K562 (cell line): ENCODE results near the gene TULP4. TPM values are rescaled to one million over a fixed set of nuclear protein-coding genes. Genes with fewer than 3 reads are reported as not detected.

ENCODE experiments used
- AFF4 ChIP-seq: sonication (generic); formaldehyde crosslinking; IDR thresholded peaks from 2 replicates; pipeline ENCODE4 v1.8.0; 2023; ENCODE audit warnings: mild to moderate bottlenecking, missing genetic modification reagents
- E2F3 ChIP-seq: fragments of 250-450 bp; sonication (Bioruptor Pico); IDR thresholded peaks from 2 replicates; pipeline ENCODE4 v1.4.0; 2020; ENCODE audit warnings: mild to moderate bottlenecking
- FOXA3 ChIP-seq, 2 experiments: fragments of 450-650 bp in 1 of 2; sonication (generic) in 1 of 2; formaldehyde crosslinking; IDR thresholded peaks in 1 of 2; conservative IDR thresholded peaks in 1 of 2; 2 replicates each; pipeline versions ENCODE4 v1.4.0 to v1.8.0; 2020 to 2022; ENCODE audit warnings: mild to moderate bottlenecking in 2 of 2, missing genetic modification reagents in 1 of 2
- GABPB1 ChIP-seq: sonication (generic); formaldehyde crosslinking; IDR thresholded peaks from 2 replicates; pipeline ENCODE4 v1.8.0; 2022; ENCODE audit warnings: mild to moderate bottlenecking, missing genetic modification reagents
- GABPB2 ChIP-seq: fragments of 250-450 bp; sonication (Bioruptor Pico); conservative IDR thresholded peaks from 2 replicates; pipeline ENCODE4 v1.5.1; 2021; ENCODE audit warnings: mild to moderate bottlenecking
- HMG20B ChIP-seq: fragments of 250-450 bp; sonication (Bioruptor Pico); IDR thresholded peaks from 2 replicates; pipeline ENCODE4 v1.5.0; 2021; ENCODE audit warnings: mild to moderate bottlenecking
- ILK ChIP-seq: fragments of 450-650 bp; IDR thresholded peaks from 2 replicates; pipeline ENCODE4 v1.6.1; 2016; ENCODE audit warnings: missing genetic modification characterization, low read depth, mild to moderate bottlenecking, missing compliant biosample characterization, moderate library complexity, borderline replicate concordance
- NCOA4 ChIP-seq: fragments of 450-650 bp; IDR thresholded peaks from 2 replicates; pipeline ENCODE4 v1.6.1; 2018; ENCODE audit warnings: mild to moderate bottlenecking; ENCODE audit not compliant: partially characterized antibody
- PHF20 ChIP-seq: fragments of 450-650 bp; IDR thresholded peaks from 2 replicates; pipeline ENCODE4 v1.6.1; 2018; ENCODE audit not compliant: partially characterized antibody
- RFX1 ChIP-seq: fragments of 450-650 bp; IDR thresholded peaks from 2 replicates; pipeline ENCODE4 v1.6.1; 2016; ENCODE audit warnings: mild to moderate bottlenecking, moderate library complexity
- TSHZ1 ChIP-seq: fragments of 250-450 bp; sonication (Bioruptor Pico); IDR thresholded peaks from 2 replicates; pipeline ENCODE4 v1.4.0; 2020; ENCODE audit warnings: mild to moderate bottlenecking, moderate library complexity
- ZBTB7A ChIP-seq: IDR thresholded peaks from 2 replicates; pipeline ENCODE4 v1.6.1; 2011; ENCODE audit warnings: low read depth, mild to moderate bottlenecking, low read length, moderate library complexity, borderline replicate concordance; ENCODE audit not compliant: control insufficient read depth
- ZNF518B ChIP-seq: fragments of 250-450 bp; sonication (Bioruptor Pico); IDR thresholded peaks from 2 replicates; pipeline ENCODE4 v1.5.0; 2021; ENCODE audit warnings: mild to moderate bottlenecking, moderate library complexity
- ZNF561 ChIP-seq: fragments of 450-650 bp; formaldehyde crosslinking; conservative IDR thresholded peaks from 2 replicates; pipeline ENCODE4 v1.4.0; 2020; ENCODE audit warnings: mild to moderate bottlenecking, moderate library complexity
- ZNF586 ChIP-seq: fragments of 450-650 bp; formaldehyde crosslinking; conservative IDR thresholded peaks from 2 replicates; pipeline ENCODE4 v1.4.0; 2020; ENCODE audit warnings: mild to moderate bottlenecking, moderate library complexity
- ZNF696 ChIP-seq: fragments of 250-450 bp; sonication (Bioruptor Pico); conservative IDR thresholded peaks from 2 replicates; pipeline ENCODE4 v1.4.0; 2020; ENCODE audit warnings: mild to moderate bottlenecking, moderate library complexity
- ZNF785 ChIP-seq: fragments of 250-450 bp; sonication (Bioruptor Pico); IDR thresholded peaks from 2 replicates; pipeline ENCODE4 v1.4.0; 2020; ENCODE audit warnings: mild to moderate bottlenecking
- polyA plus RNA-seq, 8 experiments: library from polyadenylated mRNA; depleted of rRNA in 4 of 8; stranded (reverse) in 5 of 8; unstranded in 3 of 8; fragments of >200 nt; fragmentation: Nextera tagmentation in 2 of 8; fragmentation: Illumina TruSeq in 1 of 8; extraction: Ambion mirVana in 2 of 8; extraction: Trizol in 1 of 8; gene quantifications; 2 replicates each; pipeline versions ENCODE4 v1.2.1 to v1.2.3, GENCODE V29; 2011 to 2014; ENCODE audit warnings: inconsistent platforms in 1 of 8, missing spikeins in 1 of 8
- total RNA-seq, 7 experiments: library from RNA; depleted of rRNA in 6 of 7; stranded (reverse); fragments of >200 nt in 6 of 7; fragmentation: Illumina TruSeq in 2 of 7; extraction: Trizol in 2 of 7; gene quantifications; 2 replicates each; pipeline versions ENCODE4 v1.2.1 to v1.2.3, GENCODE V29; 2011 to 2021; ENCODE audit warnings: low replicate concordance in 1 of 7

The TULP4 gene
- total and polyA plus RNA-seq, 9 of the 15 experiments (the other 6 are each of a cell fraction or from before 2014, with no cell fraction given) = 1.2 to 50.4 (median 11.0) TPM

GRCh38 chr6:158366363-158366762 is 54.1 kb downstream of the TULP4 start (continued):
- no peak for TF ChIP-seq ZNF518B (CRISPR knock-in tag)
- no peak for TF ChIP-seq ZNF785
- no peak for TF ChIP-seq NCOA4
- TF ChIP-seq ZNF696 (CRISPR knock-in tag) = no peak
- no peak for TF ChIP-seq TSHZ1 (CRISPR knock-in tag)
- no peak for TF ChIP-seq AFF4 (CRISPR knock-in tag)
- no peak for TF ChIP-seq RFX1
- peak; percentile 69 to 78 for TF ChIP-seq FOXA3 (CRISPR knock-in tag; conservative IDR thresholded peaks at IDR 0.05 in 1 of 2, IDR thresholded peaks at IDR 0.05 in 1 of 2)
- no peak for TF ChIP-seq E2F3 (CRISPR knock-in tag)
- no peak for TF ChIP-seq ZBTB7A
- TF ChIP-seq GABPB2 (CRISPR knock-in tag) = 0 out of 2 replicates have a peak, but pooled peaks have one; percentile 25
- peak; percentile 31; the same call in 1 of the 2 replicates for TF ChIP-seq GABPB1 (CRISPR knock-in tag)
- TF ChIP-seq HMG20B (CRISPR knock-in tag) = no peak
- no peak for TF ChIP-seq ZNF586 (CRISPR knock-in tag)
- no peak for TF ChIP-seq PHF20
- no peak for TF ChIP-seq ILK (tag)
- no peak for TF ChIP-seq ZNF561 (CRISPR knock-in tag)
